22Rv1 (cell line): ENCODE results near the gene SLC49A3.

Source experiments
- ZFX ChIP-seq: fragments of 450-650 bp; IDR thresholded peaks from 2 replicates; pipeline ENCODE4 v1.6.1; 2017; ENCODE audit warnings: antibody characterized with exemption, borderline replicate concordance
- TF ChIP-seq, protein P1 (sequence below): fragments of 450-650 bp; IDR thresholded peaks from 2 replicates; pipeline ENCODE4 v1.5.1; 2017; ENCODE audit warnings: mild to moderate bottlenecking

GRCh38 chr4:709348-709747 lies 20.4 kb upstream of the SLC49A3 start:
- TF ChIP-seq, protein P1, sequence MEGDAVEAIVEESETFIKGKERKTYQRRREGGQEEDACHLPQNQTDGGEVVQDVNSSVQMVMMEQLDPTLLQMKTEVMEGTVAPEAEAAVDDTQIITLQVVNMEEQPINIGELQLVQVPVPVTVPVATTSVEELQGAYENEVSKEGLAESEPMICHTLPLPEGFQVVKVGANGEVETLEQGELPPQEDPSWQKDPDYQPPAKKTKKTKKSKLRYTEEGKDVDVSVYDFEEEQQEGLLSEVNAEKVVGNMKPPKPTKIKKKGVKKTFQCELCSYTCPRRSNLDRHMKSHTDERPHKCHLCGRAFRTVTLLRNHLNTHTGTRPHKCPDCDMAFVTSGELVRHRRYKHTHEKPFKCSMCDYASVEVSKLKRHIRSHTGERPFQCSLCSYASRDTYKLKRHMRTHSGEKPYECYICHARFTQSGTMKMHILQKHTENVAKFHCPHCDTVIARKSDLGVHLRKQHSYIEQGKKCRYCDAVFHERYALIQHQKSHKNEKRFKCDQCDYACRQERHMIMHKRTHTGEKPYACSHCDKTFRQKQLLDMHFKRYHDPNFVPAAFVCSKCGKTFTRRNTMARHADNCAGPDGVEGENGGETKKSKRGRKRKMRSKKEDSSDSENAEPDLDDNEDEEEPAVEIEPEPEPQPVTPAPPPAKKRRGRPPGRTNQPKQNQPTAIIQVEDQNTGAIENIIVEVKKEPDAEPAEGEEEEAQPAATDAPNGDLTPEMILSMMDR, result no peak
- no peak for TF ChIP-seq ZFX
